AG04450 (cell line): ENCODE measurements around the gene ARAP2. TPM values are rescaled to one million over a fixed set of nuclear protein-coding genes. Genes with fewer than 3 reads are reported as not detected.

ENCODE experiments used
- CTCF ChIA-PET: fragments of 300-600, 350-600 bp; formaldehyde crosslinking; extraction: SDS; loops from one replicate; lab custom pipeline; 2022; ENCODE audit warnings: antibody characterized with exemption, inconsistent platforms; lab: Charles Lee
- POLR2A ChIA-PET: fragments of 350-600 bp; formaldehyde crosslinking; extraction: SDS; loops from one replicate; lab custom pipeline; 2021; ENCODE audit warnings: antibody characterized with exemption, inconsistent platforms; lab: Yijun Ruan, JAX
- DNase-seq: peaks from one replicate; pipeline ENCODE4 v3.0.0-alpha.2; 2011; ENCODE audit warnings: low read depth, low spot score
- H3K27ac ChIP-seq: one replicate; pipeline ENCODE4 v1.5.1; 2012; ENCODE audit warnings: low read depth, low read length, control low read depth
- H3K27me3 ChIP-seq: one replicate; pipeline ENCODE4 v1.6.0; 2012; ENCODE audit warnings: low read length; ENCODE audit not compliant: control insufficient read depth, insufficient read depth
- H3K4me3 ChIP-seq: 2 replicates; pipeline ENCODE4 v1.5.1; 2011; ENCODE audit warnings: mild to moderate bottlenecking, low read depth, low read length, control low read depth
- H3K9me3 ChIP-seq: 2 replicates; pipeline ENCODE4 v1.5.1; 2012; ENCODE audit warnings: low read length; ENCODE audit not compliant: control insufficient read depth, insufficient read depth
- CTCF ChIP-seq: IDR thresholded peaks from 2 replicates; pipeline ENCODE4 v1.5.1; 2011; ENCODE audit warnings: low read depth, low read length, control low read depth, inconsistent platforms
- polyA plus RNA-seq: library from polyadenylated mRNA; depleted of rRNA; stranded (reverse); fragments of >200 nt; gene quantifications from 2 replicates; pipeline ENCODE4 v1.2.3, GENCODE V29; 2011

The ARAP2 gene
- polyA plus RNA-seq, 1 experiment, result 0.11 TPM

GRCh38 chr4:36115312-36115711 is 129.0 kb downstream of the ARAP2 start:
- POLR2A ChIA-PET, result no interaction called here
- no peak for TF ChIP-seq CTCF
- DNase-seq, result no peak
- no peak overlapping the region for H3K27ac ChIP-seq
- CTCF ChIA-PET, result no interaction called here
- H3K9me3 ChIP-seq, result no peaks in the 10 kb centered on the region
- H3K27me3 ChIP-seq, result no peaks in the 10 kb centered on the region
- H3K4me3 ChIP-seq, result no peak overlapping the region

- Histone ChIP-seq H3K27ac (no peak overlapping the region), H3K4me3 (no peak overlapping the region), H3K9me3 (no peaks in the 10 kb centered on the region), H3K27me3 (no peaks in the 10 kb centered on the region)
- CTCF ChIA-PET, result no interaction called here
- TF ChIP-seq CTCF, result no peak
- POLR2A ChIA-PET, result no interaction called here
- no peak for DNase-seq
Measured at GRCh38 chr4:36111172-36111571, 133.1 kb downstream of the ARAP2 start.

GRCh38 chr4:36099509-36099908 is 144.8 kb downstream of the ARAP2 start:
- H3K4me3 ChIP-seq, result no peak overlapping the region
- ChIA-PET CTCF (no interaction called here), POLR2A (no interaction called here)
- no peaks in the 10 kb centered on the region for H3K27me3 ChIP-seq
- DNase-seq, result no peak
- TF ChIP-seq CTCF, result no peak
- H3K27ac ChIP-seq, result no peak overlapping the region
- H3K9me3 ChIP-seq, result no peaks in the 10 kb centered on the region

GRCh38 chr4:36094995-36095394 is 149.3 kb downstream of the ARAP2 start:
- H3K27ac ChIP-seq, result no peak overlapping the region
- ChIA-PET CTCF (no interaction called here), POLR2A (no interaction called here)
- no peak for DNase-seq
- no peaks in the 10 kb centered on the region for H3K27me3 ChIP-seq
- no peak for TF ChIP-seq CTCF
- no peak overlapping the region for H3K4me3 ChIP-seq
- no peaks in the 10 kb centered on the region for H3K9me3 ChIP-seq

GRCh38 chr4:36091997-36092396 is 152.3 kb downstream of the ARAP2 start:
- DNase-seq, result no peak
- POLR2A ChIA-PET, result no interaction called here
- no peak overlapping the region for H3K4me3 ChIP-seq
- TF ChIP-seq CTCF, result no peak
- H3K9me3 ChIP-seq, result no peaks in the 10 kb centered on the region
- CTCF ChIA-PET, result no interaction called here
- no peaks in the 10 kb centered on the region for H3K27me3 ChIP-seq
- H3K27ac ChIP-seq, result no peak overlapping the region
